Esophagus muscularis mucosa (tissue), 3 donors: ENCODE measurements around the gene KIF23.

Source experiments
- POLR2A ChIP-seq: fragments of 450-650 bp; IDR thresholded peaks from one replicate; pipeline ENCODE4 v1.6.1; 2017; ENCODE audit warnings: antibody characterized with exemption, moderate library complexity, mild to moderate bottlenecking, low read depth
- POLR2AphosphoS5 ChIP-seq, 2 donors: sonication (generic); formaldehyde crosslinking; IDR thresholded peaks; one replicate each; pipeline ENCODE4 v1.6.1; 2017; ENCODE audit warnings: antibody characterized with exemption in 2 of 2
- TF ChIP-seq, protein P1 (sequence below), 3 experiments: fragments of 200-600 bp in 2 of 3; fragments of 450-650 bp in 1 of 3; sonication (generic) in 2 of 3; IDR thresholded peaks; one replicate each; pipeline ENCODE4 v1.5.1; 2017 to 2019; ENCODE audit warnings: antibody characterized with exemption in 3 of 3, mild to moderate bottlenecking in 2 of 3, moderate library complexity in 1 of 3

GRCh38 chr15:69460481-69460880 lies 46.3 kb downstream of the KIF23 start:
- TF ChIP-seq, protein P1, sequence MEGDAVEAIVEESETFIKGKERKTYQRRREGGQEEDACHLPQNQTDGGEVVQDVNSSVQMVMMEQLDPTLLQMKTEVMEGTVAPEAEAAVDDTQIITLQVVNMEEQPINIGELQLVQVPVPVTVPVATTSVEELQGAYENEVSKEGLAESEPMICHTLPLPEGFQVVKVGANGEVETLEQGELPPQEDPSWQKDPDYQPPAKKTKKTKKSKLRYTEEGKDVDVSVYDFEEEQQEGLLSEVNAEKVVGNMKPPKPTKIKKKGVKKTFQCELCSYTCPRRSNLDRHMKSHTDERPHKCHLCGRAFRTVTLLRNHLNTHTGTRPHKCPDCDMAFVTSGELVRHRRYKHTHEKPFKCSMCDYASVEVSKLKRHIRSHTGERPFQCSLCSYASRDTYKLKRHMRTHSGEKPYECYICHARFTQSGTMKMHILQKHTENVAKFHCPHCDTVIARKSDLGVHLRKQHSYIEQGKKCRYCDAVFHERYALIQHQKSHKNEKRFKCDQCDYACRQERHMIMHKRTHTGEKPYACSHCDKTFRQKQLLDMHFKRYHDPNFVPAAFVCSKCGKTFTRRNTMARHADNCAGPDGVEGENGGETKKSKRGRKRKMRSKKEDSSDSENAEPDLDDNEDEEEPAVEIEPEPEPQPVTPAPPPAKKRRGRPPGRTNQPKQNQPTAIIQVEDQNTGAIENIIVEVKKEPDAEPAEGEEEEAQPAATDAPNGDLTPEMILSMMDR (IDR thresholded peaks at IDR 0.05) = no peak
- TF ChIP-seq POLR2A (no peak), POLR2AphosphoS5 (IDR thresholded peaks at IDR 0.05) (no peak)
